GM13976 (cell line): ENCODE measurements around the gene DNAJB1.

Experiments used
- DNase-seq: peaks from one replicate; pipeline ENCODE4 v3.0.0; 2012; ENCODE audit warnings: low spot score
- CTCF ChIP-seq: IDR thresholded peaks from 2 replicates; pipeline ENCODE4 v1.5.1; 2012; ENCODE audit warnings: borderline replicate concordance, mild to moderate bottlenecking; ENCODE audit not compliant: insufficient read depth; ENCODE audit errors: extremely low read depth, missing control alignments, control extremely low read depth
- in situ Hi-C: fragments of 300-500 bp; cut with MboI; formaldehyde crosslinking; loops from one replicate; pipeline ENCODE4 v1.12.0; 2022; ENCODE audit warnings: low sequenced_read_pairs, mixed read lengths, inconsistent platforms; ENCODE audit not compliant: unreplicated experiment

Gene DNAJB1

GRCh38 chr19:14520543-14520942, 2.3 kb upstream of the DNAJB1 start:
- in situ Hi-C loops: no loop called here
- TF ChIP-seq CTCF: no peak
- no peak for DNase-seq

GRCh38 chr19:14519860-14520407, 1.7 kb upstream of the DNAJB1 start:
- in situ Hi-C loops: no loop called here
- TF ChIP-seq CTCF: no peak

GRCh38 chr19:14519245-14519859, 1.2 kb upstream of the DNAJB1 start:
- in situ Hi-C loops: no loop called here
- DNase-seq: no peak
- no peak for TF ChIP-seq CTCF

More at GRCh38 chr19:14519860-14520407, 1.7 kb upstream of the DNAJB1 start:
- DNase-seq: no peak

GRCh38 chr19:14517446-14517839, 754 bp downstream of the DNAJB1 start:
- in situ Hi-C loops: no loop called here
- no peak for TF ChIP-seq CTCF
- DNase-seq: no peak

GRCh38 chr19:14516746-14517438, 1.3 kb downstream of the DNAJB1 start:
- TF ChIP-seq CTCF: no peak
- in situ Hi-C loops: no loop called here
- no peak for DNase-seq

GRCh38 chr19:14516048-14516534, 2.1 kb downstream of the DNAJB1 start:
- no peak for TF ChIP-seq CTCF
- no peak for DNase-seq
- in situ Hi-C loops: no loop called here
